ENCODE results near the gene NLRC3.
A peak's percentile ranks its signal among the peaks of the same experiment; 100 is the strongest.
"Not testable (repeated sequence)": the region's sequence is repeated elsewhere in the genome, so short reads cannot be mapped to it uniquely, and the experiment has no call there.

The NLRC3 gene, protein sequence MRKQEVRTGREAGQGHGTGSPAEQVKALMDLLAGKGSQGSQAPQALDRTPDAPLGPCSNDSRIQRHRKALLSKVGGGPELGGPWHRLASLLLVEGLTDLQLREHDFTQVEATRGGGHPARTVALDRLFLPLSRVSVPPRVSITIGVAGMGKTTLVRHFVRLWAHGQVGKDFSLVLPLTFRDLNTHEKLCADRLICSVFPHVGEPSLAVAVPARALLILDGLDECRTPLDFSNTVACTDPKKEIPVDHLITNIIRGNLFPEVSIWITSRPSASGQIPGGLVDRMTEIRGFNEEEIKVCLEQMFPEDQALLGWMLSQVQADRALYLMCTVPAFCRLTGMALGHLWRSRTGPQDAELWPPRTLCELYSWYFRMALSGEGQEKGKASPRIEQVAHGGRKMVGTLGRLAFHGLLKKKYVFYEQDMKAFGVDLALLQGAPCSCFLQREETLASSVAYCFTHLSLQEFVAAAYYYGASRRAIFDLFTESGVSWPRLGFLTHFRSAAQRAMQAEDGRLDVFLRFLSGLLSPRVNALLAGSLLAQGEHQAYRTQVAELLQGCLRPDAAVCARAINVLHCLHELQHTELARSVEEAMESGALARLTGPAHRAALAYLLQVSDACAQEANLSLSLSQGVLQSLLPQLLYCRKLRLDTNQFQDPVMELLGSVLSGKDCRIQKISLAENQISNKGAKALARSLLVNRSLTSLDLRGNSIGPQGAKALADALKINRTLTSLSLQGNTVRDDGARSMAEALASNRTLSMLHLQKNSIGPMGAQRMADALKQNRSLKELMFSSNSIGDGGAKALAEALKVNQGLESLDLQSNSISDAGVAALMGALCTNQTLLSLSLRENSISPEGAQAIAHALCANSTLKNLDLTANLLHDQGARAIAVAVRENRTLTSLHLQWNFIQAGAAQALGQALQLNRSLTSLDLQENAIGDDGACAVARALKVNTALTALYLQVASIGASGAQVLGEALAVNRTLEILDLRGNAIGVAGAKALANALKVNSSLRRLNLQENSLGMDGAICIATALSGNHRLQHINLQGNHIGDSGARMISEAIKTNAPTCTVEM

GRCh38 chr16:3577302-3577752 is at the start of gene NLRC3:
Gene NLRC3, minus strand, starts transcription at chr16:3577403. Its CDS starts 12,367 bp downstream, at chr16:3565036.
- Mint-ChIP-seq H3K4me1 (peaks cover 70% of the 10 kb centered on the region), H3K27ac (peak within 1 kb of the TSS; percentile 94 to 98), H3K9me3 (no peaks in the 10 kb centered on the region), H3K4me3 (peak within 1 kb of the TSS; percentile 98 to 100), H3K27me3 (no peaks in the 10 kb centered on the region)
- DNase-seq (peak; percentile 41 to 61), ATAC-seq (peak; percentile 42)

DNA sequence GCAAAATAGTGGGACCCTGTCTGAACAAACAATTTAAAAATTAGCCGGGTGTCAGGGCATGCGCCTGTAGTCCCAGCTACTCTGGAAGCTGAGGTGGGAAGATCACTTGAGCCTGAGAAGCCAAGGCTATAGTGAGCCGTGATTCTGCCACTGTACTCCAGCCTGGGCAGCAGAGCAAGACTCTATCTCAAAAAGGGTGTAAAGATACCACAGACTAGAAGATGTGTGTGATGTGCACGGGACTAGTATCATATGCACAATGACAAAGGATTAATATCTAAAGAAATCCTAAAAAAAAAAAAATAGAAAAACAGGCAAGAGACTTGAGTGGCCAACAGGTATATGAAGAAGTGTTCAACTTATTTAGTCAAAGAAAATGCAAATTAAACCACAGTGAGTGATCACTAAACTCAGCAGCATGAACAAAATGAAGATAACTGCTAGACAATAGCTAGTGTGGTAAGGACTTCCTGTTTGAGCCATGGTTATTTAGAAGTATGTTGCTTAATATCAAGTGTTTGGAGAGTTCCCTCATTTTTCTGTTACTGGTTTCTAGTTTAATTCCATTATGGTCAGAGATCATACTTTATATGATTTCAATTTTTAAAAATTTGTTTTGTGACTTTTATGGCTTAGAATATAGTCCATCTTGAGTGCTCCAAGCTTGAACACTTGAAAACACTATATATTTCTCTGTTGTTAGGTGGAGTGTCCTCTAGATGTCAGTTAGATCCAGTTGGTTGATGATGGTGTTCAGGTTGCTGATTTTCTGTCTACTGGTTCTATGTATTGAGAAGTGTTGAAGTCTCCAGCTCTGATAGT is 48.9 kb upstream of the NLRC3 start:
- Mint-ChIP-seq H3K27ac (peak overlapping the region in 1 of 2 donors; percentile 57), H3K9me3 (no peaks in the 10 kb centered on the region), H3K4me3 (peak overlapping the region; percentile 48 to 54), H3K27me3 (no peaks in the 10 kb centered on the region), H3K4me1 (peaks cover 43% of the 10 kb centered on the region)
- peak in 1 of 2 donors; percentile 6 for DNase-seq
- ATAC-seq, result peak; percentile 96

DNA sequence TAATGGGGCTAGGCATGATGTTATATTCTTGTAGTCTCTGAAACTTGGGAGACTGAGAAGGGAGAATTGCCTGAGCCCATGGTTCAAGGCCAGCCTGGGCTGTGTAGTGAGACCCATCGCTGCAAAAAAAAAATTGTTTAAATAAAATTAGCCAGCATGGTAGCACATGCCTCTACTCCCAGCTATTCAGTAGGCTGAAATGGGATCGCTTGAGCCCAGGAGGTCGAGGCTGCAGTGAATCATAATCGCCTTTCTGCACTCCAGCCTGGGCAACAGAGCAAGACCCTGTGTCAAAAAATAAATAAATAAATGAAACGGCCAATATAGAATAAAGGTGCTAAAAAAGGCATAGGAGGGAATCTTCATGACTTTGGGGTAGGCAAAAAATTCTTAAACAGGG is 48.1 kb upstream of the NLRC3 start:
- DNase-seq, result no peak
- Mint-ChIP-seq H3K27ac (no peak overlapping the region), H3K4me1 (peaks cover 45% of the 10 kb centered on the region), H3K27me3 (no peaks in the 10 kb centered on the region), H3K9me3 (no peaks in the 10 kb centered on the region), H3K4me3 (no peak overlapping the region)
- no peak for ATAC-seq

GRCh38 chr16:3623642-3624041 is 46.4 kb upstream of the NLRC3 start:
- Mint-ChIP-seq H3K9me3 (no peaks in the 10 kb centered on the region), H3K27ac (no peak overlapping the region), H3K4me1 (peaks cover 50% of the 10 kb centered on the region), H3K27me3 (no peaks in the 10 kb centered on the region), H3K4me3 (no peak overlapping the region)
- ATAC-seq (no peak), DNase-seq (no peak)

DNA sequence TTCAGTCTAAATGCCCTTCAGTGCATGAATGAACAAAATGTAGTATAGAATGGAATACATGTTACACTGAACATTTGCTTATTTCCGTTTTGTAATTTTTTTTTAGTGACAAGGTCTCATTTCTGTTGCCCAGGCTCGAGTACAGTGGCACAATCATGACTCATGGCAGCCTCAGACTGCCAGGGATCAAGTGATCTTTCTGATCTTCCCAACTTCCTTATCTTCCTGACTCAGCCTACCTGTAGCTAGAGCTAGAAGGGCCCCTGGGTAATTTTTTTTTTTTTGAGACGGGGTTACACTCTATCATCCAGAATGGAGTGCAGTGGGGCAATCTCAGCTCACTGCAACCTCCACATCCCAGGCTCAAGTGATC is 41.6 kb upstream of the NLRC3 start:
- H3K4me3 Mint-ChIP-seq, result no peak overlapping the region
- no peak for ATAC-seq
- H3K27ac Mint-ChIP-seq, result no peak overlapping the region
- no peaks in the 10 kb centered on the region for H3K27me3 Mint-ChIP-seq
- peaks cover 54% of the 10 kb centered on the region for H3K4me1 Mint-ChIP-seq
- H3K9me3 Mint-ChIP-seq, result no peaks in the 10 kb centered on the region
- no peak for DNase-seq

DNA sequence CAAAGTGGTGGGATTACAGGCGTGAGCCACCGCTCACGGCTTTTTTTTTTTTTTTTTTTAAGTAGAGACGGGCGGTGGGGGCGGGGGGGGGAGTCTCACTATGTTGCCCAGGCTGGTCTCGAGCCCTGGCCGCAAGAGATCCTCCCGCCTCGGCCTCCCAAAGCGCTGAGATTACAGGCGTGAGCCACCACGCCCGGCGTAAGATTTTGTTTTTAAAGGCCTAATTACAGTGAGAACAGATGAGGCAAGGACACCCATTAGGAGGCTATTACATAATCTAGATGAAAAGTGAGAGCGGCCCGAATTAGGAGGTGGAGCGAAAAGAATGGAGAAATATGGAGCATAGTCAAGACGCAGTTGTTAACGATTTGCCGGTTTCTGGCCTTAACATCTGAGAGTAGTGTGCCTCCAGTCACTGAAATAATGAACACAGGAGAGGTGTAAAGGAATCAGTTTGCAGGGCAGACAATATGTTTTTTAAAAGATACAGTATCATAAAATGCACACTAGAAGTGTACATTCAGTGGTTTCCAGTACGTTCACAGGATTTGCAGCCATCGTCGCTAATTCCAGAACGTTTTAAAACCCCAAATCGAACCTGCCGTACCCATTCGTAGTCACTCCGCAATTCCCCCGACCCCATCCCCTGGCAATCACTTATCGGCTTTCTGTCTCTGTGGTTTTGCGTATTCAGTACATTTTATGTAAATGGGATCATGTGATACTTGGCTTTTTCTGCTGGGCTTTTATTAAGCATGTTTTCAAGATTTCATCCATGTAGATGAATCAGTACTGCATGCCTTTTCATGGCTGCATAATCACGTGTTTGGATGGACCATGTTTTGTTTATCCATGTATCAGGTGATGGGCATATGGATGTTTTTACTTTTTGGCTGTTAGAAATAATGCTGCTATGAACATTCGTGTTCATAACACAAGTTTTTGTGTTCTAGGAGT is 35.6 kb upstream of the NLRC3 start:
- no peaks in the 10 kb centered on the region for H3K27me3 Mint-ChIP-seq
- DNase-seq (no peak), ATAC-seq (no peak)
- H3K27ac Mint-ChIP-seq, result peak overlapping the region; percentile 31 to 99
- peak overlapping the region; percentile 96 to 100 for H3K4me3 Mint-ChIP-seq
- H3K4me1 Mint-ChIP-seq, result peaks cover 53% of the 10 kb centered on the region
- no peaks in the 10 kb centered on the region for H3K9me3 Mint-ChIP-seq

GRCh38 chr16:3611146-3611975 is 34.2 kb upstream of the NLRC3 start, which contains the start of gene SLX4:
Gene SLX4, minus strand, starts transcription at chr16:3611606. Its CDS starts 2,642 bp downstream, at chr16:3608964.
- ATAC-seq, result peak; percentile 94
- Mint-ChIP-seq H3K4me3 (peak within 1 kb of the TSS; percentile 96 to 100), H3K4me1 (peaks cover 58% of the 10 kb centered on the region)

GRCh38 chr16:3610698-3611145 is 33.5 kb upstream of the NLRC3 start:
- Mint-ChIP-seq H3K9me3 (no peaks in the 10 kb centered on the region), H3K27ac (peak overlapping the region in 1 of 2 donors; percentile 6), H3K4me3 (peak overlapping the region; percentile 96 to 100), H3K4me1 (peaks cover 58% of the 10 kb centered on the region), H3K27me3 (no peaks in the 10 kb centered on the region)
- no peak for DNase-seq
- no peak for ATAC-seq

More at GRCh38 chr16:3611146-3611975, 34.2 kb upstream of the NLRC3 start, which contains the start of gene SLX4:
- peak; percentile 91 to 94 for DNase-seq
- H3K27ac Mint-ChIP-seq, result peak within 1 kb of the TSS; percentile 97 to 99
- H3K9me3 Mint-ChIP-seq, result no peaks in the 10 kb centered on the region
- no peaks in the 10 kb centered on the region for H3K27me3 Mint-ChIP-seq

GRCh38 chr16:3609895-3610697 is 32.9 kb upstream of the NLRC3 start:
- H3K9me3 Mint-ChIP-seq, result no peaks in the 10 kb centered on the region
- H3K27ac Mint-ChIP-seq, result peak overlapping the region in 1 of 2 donors; percentile 6
- peak overlapping the region; percentile 96 to 100 for H3K4me3 Mint-ChIP-seq
- ATAC-seq (no peak), DNase-seq (no peak)
- peaks cover 53% of the 10 kb centered on the region for H3K4me1 Mint-ChIP-seq
- H3K27me3 Mint-ChIP-seq, result no peaks in the 10 kb centered on the region

DNA sequence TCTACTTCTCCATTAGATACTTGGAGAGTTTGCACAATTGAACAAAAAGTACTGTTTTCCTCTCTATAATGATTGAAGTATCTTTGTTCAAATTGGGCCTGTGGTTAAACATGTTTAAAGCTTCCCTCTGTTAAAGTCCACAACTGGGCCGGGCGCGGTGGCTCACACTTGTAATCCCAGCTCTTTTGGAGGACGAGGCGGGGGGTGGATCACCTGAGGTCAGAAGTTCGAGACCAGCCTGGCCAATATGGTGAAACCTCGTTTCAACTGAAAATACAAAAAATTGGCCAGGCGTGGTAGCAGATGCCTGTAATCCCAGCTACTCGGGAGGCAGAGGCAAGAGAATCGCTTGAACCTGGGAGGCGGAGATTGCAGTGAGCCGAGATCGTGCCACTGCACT is 31.8 kb upstream of the NLRC3 start:
- ATAC-seq, H3K9me3 Mint-ChIP-seq, H3K27me3 Mint-ChIP-seq, DNase-seq, H3K4me3 Mint-ChIP-seq, H3K27ac Mint-ChIP-seq: not testable (repeated sequence)
- H3K4me1 Mint-ChIP-seq, result peaks cover 43% of the 10 kb centered on the region

DNA sequence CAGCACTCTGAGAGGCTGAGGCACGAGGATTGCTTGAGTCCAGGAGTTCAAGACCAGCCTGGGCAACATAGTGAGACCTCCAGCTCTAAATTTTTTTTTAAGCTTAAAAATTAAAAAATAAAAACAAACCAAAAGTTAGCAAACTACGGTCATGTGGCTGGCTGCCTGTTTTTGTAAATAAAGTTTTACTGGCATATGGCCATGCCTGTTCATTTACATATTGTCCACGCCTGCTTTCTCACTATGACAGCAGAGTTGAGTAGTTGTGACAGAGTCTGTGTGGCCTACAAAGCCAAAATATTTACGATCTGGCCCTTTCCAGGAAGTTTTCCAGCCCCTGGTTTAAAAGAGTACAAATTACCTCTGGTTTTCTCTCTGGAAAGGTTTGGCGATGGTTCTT is 30.9 kb upstream of the NLRC3 start:
- ATAC-seq, result no peak

GRCh38 chr16:3607634-3608033 is 30.4 kb upstream of the NLRC3 start:
- no peak overlapping the region for H3K4me3 Mint-ChIP-seq
- H3K9me3 Mint-ChIP-seq, result no peaks in the 10 kb centered on the region
- ATAC-seq, result no peak
- H3K4me1 Mint-ChIP-seq, result peaks cover 29% of the 10 kb centered on the region
- H3K27ac Mint-ChIP-seq, result no peak overlapping the region
- no peak for DNase-seq
- no peaks in the 10 kb centered on the region for H3K27me3 Mint-ChIP-seq

More for the DNA sequence above, 30.9 kb upstream of the NLRC3 start:
- no peak for DNase-seq
- Mint-ChIP-seq H3K4me3 (no peak overlapping the region), H3K9me3 (no peaks in the 10 kb centered on the region), H3K27ac (no peak overlapping the region), H3K4me1 (peaks cover 34% of the 10 kb centered on the region), H3K27me3 (no peaks in the 10 kb centered on the region)

Measured in stimulated activated naive CD8-positive, alpha-beta T cell treated with anti-CD3 and anti-CD28 coated beads, Interleukin-15, amount 100 ng/mL, for 72 hours (primary cell).